ENCODE measurements around the gene CTAGE8.
"Not testable (repeated sequence)": the region's sequence is repeated elsewhere in the genome, so short reads cannot be mapped to it uniquely, and the experiment has no call there.

Gene CTAGE8

GRCh38 chr7:144282490-144282889 lies 13.4 kb upstream of the CTAGE8 start:
- H3K27ac ChIP-seq, H3K4me1 ChIP-seq, H3K9ac ChIP-seq, H3K4me3 ChIP-seq, H3K36me3 ChIP-seq, H3K9me3 ChIP-seq, H3K4me2 ChIP-seq, H4K20me1 ChIP-seq, H3K27me3 ChIP-seq: not testable (repeated sequence)

GRCh38 chr7:144281981-144282380 lies 12.9 kb upstream of the CTAGE8 start:
- H3K27me3 ChIP-seq: not testable (repeated sequence)

GRCh38 chr7:144280010-144280409 lies 10.9 kb upstream of the CTAGE8 start:
- H3K9me3 ChIP-seq, H3K4me2 ChIP-seq, H4K20me1 ChIP-seq, H3K27ac ChIP-seq, H3K4me1 ChIP-seq, H3K27me3 ChIP-seq, H3K4me3 ChIP-seq, H3K9ac ChIP-seq, H3K36me3 ChIP-seq: not testable (repeated sequence)

More at GRCh38 chr7:144281981-144282380, 12.9 kb upstream of the CTAGE8 start:
- not testable (repeated sequence) for H3K36me3 ChIP-seq, H3K9ac ChIP-seq, H4K20me1 ChIP-seq, H3K27ac ChIP-seq, H3K9me3 ChIP-seq, H3K4me2 ChIP-seq, H3K4me1 ChIP-seq, H3K4me3 ChIP-seq

GRCh38 chr7:144275281-144275680 lies 6.2 kb upstream of the CTAGE8 start:
- not testable (repeated sequence) for H3K4me3 ChIP-seq, H3K9me3 ChIP-seq, H3K4me1 ChIP-seq, H4K20me1 ChIP-seq, H3K36me3 ChIP-seq, H3K4me2 ChIP-seq, H3K9ac ChIP-seq, H3K27me3 ChIP-seq, H3K27ac ChIP-seq

- not testable (repeated sequence) for H3K27me3 ChIP-seq, H3K9ac ChIP-seq, H3K4me1 ChIP-seq, H3K36me3 ChIP-seq, H3K27ac ChIP-seq, H3K9me3 ChIP-seq, H3K4me2 ChIP-seq, H4K20me1 ChIP-seq, H3K4me3 ChIP-seq
Measured at GRCh38 chr7:144264692-144265091, 4.4 kb downstream of the CTAGE8 start, which contains the start of gene OR2A7. Gene OR2A7, minus strand, starts transcription at chr7:144264792. Its CDS starts 5,164 bp downstream, at chr7:144259628.

- not testable (repeated sequence) for H3K9ac ChIP-seq, H3K4me1 ChIP-seq, H3K27ac ChIP-seq
Measured at GRCh38 chr7:144262128-144262527, 7.0 kb downstream of the CTAGE8 start.

GRCh38 chr7:144259067-144259466 lies 10.0 kb downstream of the CTAGE8 start:
- not testable (repeated sequence) for H3K4me3 ChIP-seq, H3K9ac ChIP-seq, H3K9me3 ChIP-seq, H3K36me3 ChIP-seq, H3K4me2 ChIP-seq, H3K27me3 ChIP-seq, H3K27ac ChIP-seq, H3K4me1 ChIP-seq, H4K20me1 ChIP-seq

More at GRCh38 chr7:144262128-144262527, 7.0 kb downstream of the CTAGE8 start:
- H3K36me3 ChIP-seq, H3K4me3 ChIP-seq, H3K27me3 ChIP-seq, H4K20me1 ChIP-seq, H3K4me2 ChIP-seq, H3K9me3 ChIP-seq: not testable (repeated sequence)

- H3K27me3 ChIP-seq: no peaks in the 10 kb centered on the region
- H3K9me3 ChIP-seq: no peaks in the 10 kb centered on the region
- no peak for TF ChIP-seq Cebpa-rat (IDR thresholded peaks at IDR 0.05)
- H3K4me1 ChIP-seq: no peaks in the 10 kb centered on the region
- no peak overlapping the region for H3K27ac ChIP-seq
- no peaks in the 10 kb centered on the region for H3K36me3 ChIP-seq
- no peak overlapping the region for H3K4me2 ChIP-seq
- H3K4me3 ChIP-seq: no peak overlapping the region
- H3K9ac ChIP-seq: no peak overlapping the region
- no peaks in the 10 kb centered on the region for H4K20me1 ChIP-seq
Measured at GRCh38 chr7:144256112-144256511, 13.0 kb downstream of the CTAGE8 start.

- H3K4me1 ChIP-seq: no peaks in the 10 kb centered on the region
- no peaks in the 10 kb centered on the region for H4K20me1 ChIP-seq
- no peak overlapping the region for H3K4me2 ChIP-seq
- no peaks in the 10 kb centered on the region for H3K36me3 ChIP-seq
- H3K4me3 ChIP-seq: no peak overlapping the region
- no peaks in the 10 kb centered on the region for H3K9me3 ChIP-seq
- no peak overlapping the region for H3K9ac ChIP-seq
- no peaks in the 10 kb centered on the region for H3K27me3 ChIP-seq
- TF ChIP-seq Cebpa-rat (IDR thresholded peaks at IDR 0.05): no peak
- H3K27ac ChIP-seq: no peak overlapping the region
Measured at GRCh38 chr7:144255471-144255897, 13.6 kb downstream of the CTAGE8 start.

- H3K36me3 ChIP-seq, H4K20me1 ChIP-seq, H3K4me1 ChIP-seq, H3K4me3 ChIP-seq, H3K27ac ChIP-seq, H3K27me3 ChIP-seq, H3K9ac ChIP-seq, H3K9me3 ChIP-seq, H3K4me2 ChIP-seq: not testable (repeated sequence)
Measured at GRCh38 chr7:144252307-144252706, 16.8 kb downstream of the CTAGE8 start.

- H4K20me1 ChIP-seq, H3K4me3 ChIP-seq, H3K27me3 ChIP-seq, H3K27ac ChIP-seq, H3K4me1 ChIP-seq, H3K4me2 ChIP-seq, H3K9ac ChIP-seq, H3K36me3 ChIP-seq, H3K9me3 ChIP-seq: not testable (repeated sequence)
Measured at GRCh38 chr7:144247674-144248330, 21.3 kb downstream of the CTAGE8 start.

- not testable (repeated sequence) for H3K9me3 ChIP-seq, H3K4me2 ChIP-seq, H3K27me3 ChIP-seq, H3K36me3 ChIP-seq, H3K4me3 ChIP-seq, H4K20me1 ChIP-seq, H3K9ac ChIP-seq, H3K4me1 ChIP-seq, H3K27ac ChIP-seq
Measured at GRCh38 chr7:144246967-144247366, 22.1 kb downstream of the CTAGE8 start.

- not testable (repeated sequence) for H3K27me3 ChIP-seq, H3K4me2 ChIP-seq, H3K9me3 ChIP-seq, H3K4me3 ChIP-seq, H3K27ac ChIP-seq, H3K36me3 ChIP-seq, H3K4me1 ChIP-seq, H3K9ac ChIP-seq, H4K20me1 ChIP-seq
Measured at GRCh38 chr7:144245372-144245771, 23.7 kb downstream of the CTAGE8 start.

GRCh38 chr7:144239365-144239764 lies 29.7 kb downstream of the CTAGE8 start, which contains the start of gene OR2A42:
Gene OR2A42, minus strand, starts transcription at chr7:144239605. Its CDS starts 6,762 bp downstream, at chr7:144232843.
- H3K27me3 ChIP-seq, H3K9ac ChIP-seq, H4K20me1 ChIP-seq, H3K27ac ChIP-seq, H3K9me3 ChIP-seq, H3K36me3 ChIP-seq, H3K4me3 ChIP-seq, H3K4me1 ChIP-seq, H3K4me2 ChIP-seq: not testable (repeated sequence)

- H3K9ac ChIP-seq, H4K20me1 ChIP-seq, H3K36me3 ChIP-seq, H3K27ac ChIP-seq, H3K4me3 ChIP-seq, H3K4me2 ChIP-seq, H3K4me1 ChIP-seq, H3K9me3 ChIP-seq, H3K27me3 ChIP-seq: not testable (repeated sequence)
Measured at GRCh38 chr7:144238530-144239082, 30.5 kb downstream of the CTAGE8 start.
